WTC11 (cell line): ENCODE measurements around the gene ZNF354C. TPM values are rescaled to one million over a fixed set of nuclear protein-coding genes. Genes with fewer than 3 reads are reported as not detected.

Source experiments
- ATAC-seq: fragments of 200-7000 bp; cut with Tn5 transposase; 2 replicates; pipeline ENCODE4 v1.10.0; 2021; ENCODE audit warnings: mild to moderate bottlenecking, moderate library complexity
- CTCF ChIA-PET: fragments of 300-600 bp; sonication (Branson Sonifier 250); formaldehyde crosslinking; loops from one replicate; lab custom pipeline; 2021; ENCODE audit warnings: antibody characterized with exemption; lab: Charles Lee
- POLR2A ChIA-PET: fragments of 350-600 bp; sonication (Branson Sonifier 250); formaldehyde crosslinking; loops from one replicate; lab custom pipeline; 2021; ENCODE audit warnings: antibody characterized with exemption; lab: Charles Lee
- DNase-seq: peaks from one replicate; pipeline ENCODE4 v3.0.0; 2021; ENCODE audit warnings: low spot score
- H3K27ac Mint-ChIP-seq: 2 replicates; pipeline ENCODE4 v1.8.0; 2021; ENCODE audit warnings: mixed read lengths
- H3K27me3 Mint-ChIP-seq: 2 replicates; pipeline ENCODE4 v1.8.0; 2021; ENCODE audit warnings: low read depth, mild to moderate bottlenecking, moderate library complexity, mixed read lengths
- H3K36me3 Mint-ChIP-seq: 2 replicates; pipeline ENCODE4 v1.8.0; 2021; ENCODE audit warnings: mixed read lengths
- H3K4me1 Mint-ChIP-seq: 2 replicates; pipeline ENCODE4 v1.8.0; 2022; ENCODE audit warnings: mixed read lengths
- H3K4me3 Mint-ChIP-seq: 2 replicates; pipeline ENCODE4 v1.8.0; 2021; ENCODE audit warnings: mild to moderate bottlenecking, moderate library complexity, mixed read lengths
- H3K9me3 Mint-ChIP-seq: 2 replicates; pipeline ENCODE4 v1.8.0; 2021; ENCODE audit warnings: mixed read lengths
- ATF1 ChIP-seq: sonication (generic); formaldehyde crosslinking; IDR thresholded peaks from 2 replicates; pipeline ENCODE4 v1.8.1; 2023; ENCODE audit warnings: mild to moderate bottlenecking, moderate library complexity, missing genetic modification reagents
- CTCF ChIP-seq: fragments of 200-600 bp; IDR thresholded peaks from 2 replicates; pipeline ENCODE4 v1.8.0; 2022; ENCODE audit warnings: antibody characterized with exemption
- E2F5 ChIP-seq: sonication (generic); formaldehyde crosslinking; IDR thresholded peaks from 2 replicates; pipeline ENCODE4 v1.8.1; 2022; ENCODE audit warnings: mild to moderate bottlenecking, moderate library complexity, missing genetic modification reagents
- EMX1 ChIP-seq: fragments of 250-450 bp; sonication (Bioruptor Pico); IDR thresholded peaks from 2 replicates; pipeline ENCODE4 v1.8.0; 2021; ENCODE audit warnings: mild to moderate bottlenecking
- GRHL2 ChIP-seq: fragments of 250-450 bp; sonication (Bioruptor Pico); IDR thresholded peaks from 2 replicates; pipeline ENCODE4 v1.8.0; 2022; ENCODE audit warnings: mild to moderate bottlenecking, moderate library complexity; ENCODE audit not compliant: insufficient replicate concordance, severe bottlenecking
- JAZF1 ChIP-seq: fragments of 250-450 bp; sonication (Bioruptor Pico); IDR thresholded peaks from 2 replicates; pipeline ENCODE4 v1.9.0; 2021; ENCODE audit warnings: moderate library complexity, mild to moderate bottlenecking, inconsistent platforms
- MLX ChIP-seq: sonication (generic); formaldehyde crosslinking; IDR thresholded peaks from 2 replicates; pipeline ENCODE4 v1.8.1; 2023; ENCODE audit warnings: mild to moderate bottlenecking, missing genetic modification reagents, moderate library complexity
- NFE2L1 ChIP-seq: sonication (generic); formaldehyde crosslinking; IDR thresholded peaks from 2 replicates; pipeline ENCODE4 v1.8.1; 2023; ENCODE audit warnings: missing genetic modification reagents
- TP53 ChIP-seq: sonication (generic); formaldehyde crosslinking; IDR thresholded peaks from 2 replicates; pipeline ENCODE4 v1.8.1; 2023; ENCODE audit warnings: mild to moderate bottlenecking, missing genetic modification reagents
- ZNF532 ChIP-seq: fragments of 250-450 bp; sonication (Bioruptor Pico); IDR thresholded peaks from 2 replicates; pipeline ENCODE4 v1.9.0; 2021; ENCODE audit warnings: mild to moderate bottlenecking, borderline replicate concordance
- total RNA-seq: library from RNA; stranded (reverse); gene quantifications from 3 replicates; pipeline ENCODE4 v1.2.3, GENCODE V29; 2021
- TF ChIP-seq, protein P1 (sequence below): sonication (generic); formaldehyde crosslinking; IDR thresholded peaks from 2 replicates; pipeline ENCODE4 v1.8.0; 2023; ENCODE audit warnings: mild to moderate bottlenecking, missing genetic modification reagents
- TF ChIP-seq, protein P2 (sequence below): fragments of 250-450 bp; sonication (Bioruptor Pico); IDR thresholded peaks from 2 replicates; pipeline ENCODE4 v1.9.0; 2021; ENCODE audit warnings: moderate library complexity, mild to moderate bottlenecking, inconsistent platforms, borderline replicate concordance
- TF ChIP-seq, protein P3 (sequence below): sonication (generic); formaldehyde crosslinking; IDR thresholded peaks from 2 replicates; pipeline ENCODE4 v1.8.0; 2022; ENCODE audit warnings: missing genetic modification reagents
- TF ChIP-seq, protein P4 (sequence below): fragments of 250-450 bp; sonication (Bioruptor Pico); IDR thresholded peaks from 2 replicates; pipeline ENCODE4 v1.9.0; 2021; ENCODE audit warnings: mild to moderate bottlenecking
- TF ChIP-seq, protein P5 (sequence below): sonication (generic); formaldehyde crosslinking; IDR thresholded peaks from 2 replicates; pipeline ENCODE4 v1.8.1; 2023; ENCODE audit warnings: mild to moderate bottlenecking, moderate library complexity, missing genetic modification reagents

Gene ZNF354C
- total RNA-seq, 1 experiment from 2014 or later: 7.9 TPM

DNA sequence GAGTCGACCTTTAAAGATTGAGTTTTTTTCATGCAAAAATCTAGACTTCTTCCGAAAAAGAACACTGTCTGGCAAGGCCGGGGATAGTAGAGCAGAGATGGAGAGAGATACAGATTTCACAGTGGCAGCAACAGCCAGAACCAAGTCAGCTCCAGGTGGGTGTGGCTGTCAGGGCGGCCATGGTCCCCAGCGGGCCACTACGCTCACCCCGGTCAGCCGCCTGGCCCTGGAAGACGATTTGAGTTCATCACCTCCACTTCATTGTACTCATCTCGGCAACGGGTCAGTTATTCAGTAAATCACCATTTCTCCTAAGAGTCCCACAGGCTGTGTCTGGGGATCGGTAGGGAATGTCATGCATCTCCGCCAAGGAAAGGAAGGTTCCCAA is 53.0 kb downstream of the ZNF354C start (continued):
- TF ChIP-seq, protein P1, sequence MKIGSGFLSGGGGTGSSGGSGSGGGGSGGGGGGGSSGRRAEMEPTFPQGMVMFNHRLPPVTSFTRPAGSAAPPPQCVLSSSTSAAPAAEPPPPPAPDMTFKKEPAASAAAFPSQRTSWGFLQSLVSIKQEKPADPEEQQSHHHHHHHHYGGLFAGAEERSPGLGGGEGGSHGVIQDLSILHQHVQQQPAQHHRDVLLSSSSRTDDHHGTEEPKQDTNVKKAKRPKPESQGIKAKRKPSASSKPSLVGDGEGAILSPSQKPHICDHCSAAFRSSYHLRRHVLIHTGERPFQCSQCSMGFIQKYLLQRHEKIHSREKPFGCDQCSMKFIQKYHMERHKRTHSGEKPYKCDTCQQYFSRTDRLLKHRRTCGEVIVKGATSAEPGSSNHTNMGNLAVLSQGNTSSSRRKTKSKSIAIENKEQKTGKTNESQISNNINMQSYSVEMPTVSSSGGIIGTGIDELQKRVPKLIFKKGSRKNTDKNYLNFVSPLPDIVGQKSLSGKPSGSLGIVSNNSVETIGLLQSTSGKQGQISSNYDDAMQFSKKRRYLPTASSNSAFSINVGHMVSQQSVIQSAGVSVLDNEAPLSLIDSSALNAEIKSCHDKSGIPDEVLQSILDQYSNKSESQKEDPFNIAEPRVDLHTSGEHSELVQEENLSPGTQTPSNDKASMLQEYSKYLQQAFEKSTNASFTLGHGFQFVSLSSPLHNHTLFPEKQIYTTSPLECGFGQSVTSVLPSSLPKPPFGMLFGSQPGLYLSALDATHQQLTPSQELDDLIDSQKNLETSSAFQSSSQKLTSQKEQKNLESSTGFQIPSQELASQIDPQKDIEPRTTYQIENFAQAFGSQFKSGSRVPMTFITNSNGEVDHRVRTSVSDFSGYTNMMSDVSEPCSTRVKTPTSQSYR (CRISPR knock-in tag): no peak
- TF ChIP-seq ATF1: no peak
- TF ChIP-seq, protein P2, sequence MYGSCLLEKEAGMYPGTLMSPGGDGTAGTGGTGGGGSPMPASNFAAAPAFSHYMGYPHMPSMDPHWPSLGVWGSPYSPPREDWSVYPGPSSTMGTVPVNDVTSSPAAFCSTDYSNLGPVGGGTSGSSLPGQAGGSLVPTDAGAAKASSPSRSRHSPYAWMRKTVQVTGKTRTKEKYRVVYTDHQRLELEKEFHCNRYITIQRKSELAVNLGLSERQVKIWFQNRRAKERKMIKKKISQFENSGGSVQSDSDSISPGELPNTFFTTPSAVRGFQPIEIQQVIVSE (CRISPR knock-in tag): no peak
- TF ChIP-seq, protein P3, sequence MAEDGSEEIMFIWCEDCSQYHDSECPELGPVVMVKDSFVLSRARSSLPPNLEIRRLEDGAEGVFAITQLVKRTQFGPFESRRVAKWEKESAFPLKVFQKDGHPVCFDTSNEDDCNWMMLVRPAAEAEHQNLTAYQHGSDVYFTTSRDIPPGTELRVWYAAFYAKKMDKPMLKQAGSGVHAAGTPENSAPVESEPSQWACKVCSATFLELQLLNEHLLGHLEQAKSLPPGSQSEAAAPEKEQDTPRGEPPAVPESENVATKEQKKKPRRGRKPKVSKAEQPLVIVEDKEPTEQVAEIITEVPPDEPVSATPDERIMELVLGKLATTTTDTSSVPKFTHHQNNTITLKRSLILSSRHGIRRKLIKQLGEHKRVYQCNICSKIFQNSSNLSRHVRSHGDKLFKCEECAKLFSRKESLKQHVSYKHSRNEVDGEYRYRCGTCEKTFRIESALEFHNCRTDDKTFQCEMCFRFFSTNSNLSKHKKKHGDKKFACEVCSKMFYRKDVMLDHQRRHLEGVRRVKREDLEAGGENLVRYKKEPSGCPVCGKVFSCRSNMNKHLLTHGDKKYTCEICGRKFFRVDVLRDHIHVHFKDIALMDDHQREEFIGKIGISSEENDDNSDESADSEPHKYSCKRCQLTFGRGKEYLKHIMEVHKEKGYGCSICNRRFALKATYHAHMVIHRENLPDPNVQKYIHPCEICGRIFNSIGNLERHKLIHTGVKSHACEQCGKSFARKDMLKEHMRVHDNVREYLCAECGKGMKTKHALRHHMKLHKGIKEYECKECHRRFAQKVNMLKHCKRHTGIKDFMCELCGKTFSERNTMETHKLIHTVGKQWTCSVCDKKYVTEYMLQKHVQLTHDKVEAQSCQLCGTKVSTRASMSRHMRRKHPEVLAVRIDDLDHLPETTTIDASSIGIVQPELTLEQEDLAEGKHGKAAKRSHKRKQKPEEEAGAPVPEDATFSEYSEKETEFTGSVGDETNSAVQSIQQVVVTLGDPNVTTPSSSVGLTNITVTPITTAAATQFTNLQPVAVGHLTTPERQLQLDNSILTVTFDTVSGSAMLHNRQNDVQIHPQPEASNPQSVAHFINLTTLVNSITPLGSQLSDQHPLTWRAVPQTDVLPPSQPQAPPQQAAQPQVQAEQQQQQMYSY: no peak

DNA sequence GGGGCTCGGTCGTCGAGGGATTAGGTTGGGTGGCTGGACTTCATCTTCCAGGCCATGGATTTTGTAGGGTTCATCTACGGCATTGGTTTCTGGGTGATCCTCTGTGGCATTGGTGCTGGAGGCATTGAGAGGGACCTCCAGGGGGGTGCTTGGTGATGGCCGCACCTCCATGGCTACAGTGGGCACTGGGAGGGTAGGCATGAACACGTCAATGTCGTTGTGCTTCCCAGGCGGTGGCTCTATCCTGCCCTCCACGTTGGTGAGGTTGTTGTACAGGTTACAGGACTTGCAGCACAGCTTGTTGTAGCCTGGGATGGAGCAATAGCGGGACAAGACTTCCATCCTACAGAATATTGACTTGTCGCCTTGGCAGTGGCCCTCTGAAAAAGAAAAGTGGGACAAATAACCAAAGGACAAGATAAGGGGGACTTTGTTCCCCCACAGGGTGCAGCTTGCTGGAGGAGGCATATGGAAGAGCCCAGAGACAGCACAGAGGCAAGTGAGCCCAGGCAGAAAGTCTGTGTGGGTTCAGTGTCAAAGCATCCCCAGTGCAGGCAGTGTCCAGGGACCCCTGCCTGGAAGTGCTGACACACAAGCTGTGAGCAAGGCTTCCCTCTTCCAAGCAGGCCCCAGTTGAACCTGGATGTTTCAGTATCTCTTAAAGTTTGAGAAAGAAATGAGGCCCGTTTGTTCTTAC is 53.9 kb downstream of the ZNF354C start:
- peaks cover 55% of the 10 kb centered on the region for H3K9me3 Mint-ChIP-seq
- no peak overlapping the region for H3K27ac Mint-ChIP-seq
- ChIA-PET CTCF (no interaction called here), POLR2A (no interaction called here)
- no peaks in the 10 kb centered on the region for H3K4me1 Mint-ChIP-seq
- no peak for DNase-seq
- no peak overlapping the region for H3K4me3 Mint-ChIP-seq
- no peak for ATAC-seq
- peaks cover 13% of the 10 kb centered on the region for H3K36me3 Mint-ChIP-seq
- H3K27me3 Mint-ChIP-seq: peaks cover 13% of the 10 kb centered on the region; the same call in 1 of the 2 replicates
- TF ChIP-seq, protein P4, sequence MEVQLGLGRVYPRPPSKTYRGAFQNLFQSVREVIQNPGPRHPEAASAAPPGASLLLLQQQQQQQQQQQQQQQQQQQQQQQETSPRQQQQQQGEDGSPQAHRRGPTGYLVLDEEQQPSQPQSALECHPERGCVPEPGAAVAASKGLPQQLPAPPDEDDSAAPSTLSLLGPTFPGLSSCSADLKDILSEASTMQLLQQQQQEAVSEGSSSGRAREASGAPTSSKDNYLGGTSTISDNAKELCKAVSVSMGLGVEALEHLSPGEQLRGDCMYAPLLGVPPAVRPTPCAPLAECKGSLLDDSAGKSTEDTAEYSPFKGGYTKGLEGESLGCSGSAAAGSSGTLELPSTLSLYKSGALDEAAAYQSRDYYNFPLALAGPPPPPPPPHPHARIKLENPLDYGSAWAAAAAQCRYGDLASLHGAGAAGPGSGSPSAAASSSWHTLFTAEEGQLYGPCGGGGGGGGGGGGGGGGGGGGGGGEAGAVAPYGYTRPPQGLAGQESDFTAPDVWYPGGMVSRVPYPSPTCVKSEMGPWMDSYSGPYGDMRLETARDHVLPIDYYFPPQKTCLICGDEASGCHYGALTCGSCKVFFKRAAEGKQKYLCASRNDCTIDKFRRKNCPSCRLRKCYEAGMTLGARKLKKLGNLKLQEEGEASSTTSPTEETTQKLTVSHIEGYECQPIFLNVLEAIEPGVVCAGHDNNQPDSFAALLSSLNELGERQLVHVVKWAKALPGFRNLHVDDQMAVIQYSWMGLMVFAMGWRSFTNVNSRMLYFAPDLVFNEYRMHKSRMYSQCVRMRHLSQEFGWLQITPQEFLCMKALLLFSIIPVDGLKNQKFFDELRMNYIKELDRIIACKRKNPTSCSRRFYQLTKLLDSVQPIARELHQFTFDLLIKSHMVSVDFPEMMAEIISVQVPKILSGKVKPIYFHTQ (CRISPR knock-in tag): no peak
- TF ChIP-seq E2F5 (CRISPR knock-in tag) (no peak), MLX (CRISPR knock-in tag) (no peak), ZNF532 (CRISPR knock-in tag) (no peak), JAZF1 (CRISPR knock-in tag) (no peak), EMX1 (CRISPR knock-in tag) (no peak), CTCF (no peak), NFE2L1 (CRISPR knock-in tag) (no peak), TP53 (no peak), GRHL2 (CRISPR knock-in tag) (no peak)
- TF ChIP-seq, protein P5, sequence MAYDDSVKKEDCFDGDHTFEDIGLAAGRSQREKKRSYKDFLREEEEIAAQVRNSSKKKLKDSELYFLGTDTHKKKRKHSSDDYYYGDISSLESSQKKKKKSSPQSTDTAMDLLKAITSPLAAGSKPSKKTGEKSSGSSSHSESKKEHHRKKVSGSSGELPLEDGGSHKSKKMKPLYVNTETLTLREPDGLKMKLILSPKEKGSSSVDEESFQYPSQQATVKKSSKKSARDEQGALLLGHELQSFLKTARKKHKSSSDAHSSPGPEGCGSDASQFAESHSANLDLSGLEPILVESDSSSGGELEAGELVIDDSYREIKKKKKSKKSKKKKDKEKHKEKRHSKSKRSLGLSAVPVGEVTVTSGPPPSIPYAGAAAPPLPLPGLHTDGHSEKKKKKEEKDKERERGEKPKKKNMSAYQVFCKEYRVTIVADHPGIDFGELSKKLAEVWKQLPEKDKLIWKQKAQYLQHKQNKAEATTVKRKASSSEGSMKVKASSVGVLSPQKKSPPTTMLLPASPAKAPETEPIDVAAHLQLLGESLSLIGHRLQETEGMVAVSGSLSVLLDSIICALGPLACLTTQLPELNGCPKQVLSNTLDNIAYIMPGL (CRISPR knock-in tag): no peak
